HG02798 (cell line): ENCODE measurements around the gene ATP2B2.

Experiments
- ATAC-seq: cut with Tn5 transposase; IDR thresholded peaks from one replicate; pipeline ENCODE4 v1.9.1; 2021; ENCODE audit warnings: mild to moderate bottlenecking; ENCODE audit not compliant: unreplicated experiment, poor library complexity

The ATP2B2 gene

GRCh38 chr3:10455545-10455914, 49.9 kb downstream of the ATP2B2 start:
- no peak for ATAC-seq

- no peak for ATAC-seq
Measured at GRCh38 chr3:10454907-10455544, 50.4 kb downstream of the ATP2B2 start.

DNA sequence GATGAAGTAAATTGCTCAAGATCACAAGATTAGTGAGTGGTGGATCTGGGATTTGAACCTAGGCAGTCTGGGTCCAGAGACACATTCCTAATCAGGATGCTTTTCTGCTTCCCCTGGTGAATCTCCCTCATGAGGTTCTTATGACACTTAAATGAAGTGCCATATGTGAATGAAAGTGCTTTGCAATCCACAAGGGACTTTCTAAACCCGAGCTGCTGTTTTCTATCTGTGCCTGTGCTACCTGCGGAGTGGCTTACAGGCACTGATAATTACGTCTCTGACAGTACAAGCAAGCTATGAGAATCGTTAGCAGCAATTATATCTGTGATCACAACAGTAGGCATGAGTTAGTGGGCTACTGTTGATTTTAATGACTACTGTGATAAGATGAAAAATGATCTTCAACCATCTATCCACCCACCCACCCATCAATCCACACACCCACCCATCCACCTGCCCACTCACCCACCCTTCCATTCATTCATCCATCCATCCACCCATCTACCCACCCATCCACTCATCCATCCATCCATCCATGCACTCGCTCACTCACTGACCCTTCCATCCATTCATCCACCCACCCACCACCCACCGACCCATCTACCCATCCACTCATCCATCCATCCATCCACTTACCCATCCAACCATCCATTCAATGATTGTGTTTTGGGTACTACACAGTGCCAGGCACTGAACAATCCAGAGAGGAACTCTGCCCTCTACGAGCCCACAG, 51.8 kb downstream of the ATP2B2 start:
- ATAC-seq = no peak

GRCh38 chr3:10450494-10451440, 54.6 kb downstream of the ATP2B2 start:
- ATAC-seq = no peak

DNA sequence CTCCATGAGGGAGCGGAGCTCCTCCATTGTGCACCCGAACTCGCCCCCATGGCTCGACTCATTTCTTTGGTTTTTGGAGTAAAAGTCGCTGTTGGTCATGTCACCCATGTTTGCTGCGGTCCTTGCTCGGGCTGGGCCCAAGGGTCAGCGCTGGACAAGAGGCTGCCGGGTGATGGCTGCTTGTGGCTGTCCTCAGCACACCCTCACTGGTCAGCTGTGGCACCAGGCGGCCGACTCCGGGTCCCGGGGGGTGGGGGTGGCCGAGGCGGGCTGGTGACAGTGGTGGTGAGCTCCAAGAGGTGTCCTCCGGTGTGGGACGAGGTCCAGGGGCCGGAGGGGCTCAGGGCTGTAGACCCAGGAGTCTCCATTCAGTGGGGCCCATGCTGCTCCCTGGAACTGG, 56.0 kb downstream of the ATP2B2 start:
- no peak for ATAC-seq

DNA sequence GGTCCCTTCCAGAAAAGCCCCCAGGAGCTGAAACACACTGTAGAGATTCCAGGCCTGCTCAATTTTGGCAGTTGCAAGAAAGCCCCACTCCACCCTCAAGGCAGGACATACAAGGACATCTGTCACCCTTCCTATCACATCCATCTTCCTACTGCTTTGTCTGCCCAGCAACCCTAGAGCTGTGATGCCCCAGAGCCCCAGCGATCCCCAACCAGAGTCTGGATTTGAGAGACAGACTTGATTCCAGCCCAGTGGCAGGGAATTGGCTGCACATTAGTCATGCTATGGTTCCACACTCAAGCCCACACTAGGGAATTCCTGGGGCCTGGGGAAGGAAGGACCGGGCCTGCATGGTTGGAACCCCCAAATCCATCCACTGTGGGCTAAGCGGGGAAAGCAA, 56.8 kb downstream of the ATP2B2 start:
- ATAC-seq = no peak

GRCh38 chr3:10447527-10448260, 57.7 kb downstream of the ATP2B2 start:
- ATAC-seq = no peak

GRCh38 chr3:10447110-10447509, 58.3 kb downstream of the ATP2B2 start:
- no peak for ATAC-seq

DNA sequence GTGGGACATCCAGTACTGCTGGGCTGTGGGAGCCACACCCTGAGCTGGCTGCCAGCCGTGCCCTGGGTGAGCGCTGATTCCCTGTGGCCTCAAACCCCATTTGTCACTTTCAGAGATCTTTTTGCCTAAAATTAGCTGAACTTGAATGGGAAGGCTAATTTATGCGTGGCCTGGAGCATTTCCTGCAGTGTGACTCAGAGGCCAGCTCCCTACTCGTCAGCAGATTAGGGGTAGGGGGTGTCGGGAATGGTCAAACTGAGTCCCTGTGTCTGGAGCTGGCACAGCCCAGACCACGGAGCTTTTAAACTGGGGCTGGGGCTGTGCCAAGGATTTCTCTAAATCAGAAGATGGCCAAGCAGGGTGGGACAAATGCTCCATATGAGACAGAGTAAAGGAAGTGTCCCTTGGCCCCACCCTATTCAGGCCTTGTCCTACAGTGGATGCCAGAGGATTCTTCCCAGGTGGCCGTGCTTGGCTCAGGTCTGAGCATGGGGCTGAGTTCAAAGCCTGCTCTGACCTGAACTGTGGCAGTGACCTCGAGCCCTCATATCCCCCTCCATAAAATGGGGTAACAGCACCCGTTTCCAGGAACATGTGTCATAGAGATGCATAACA, 59.7 kb downstream of the ATP2B2 start:
- no peak for ATAC-seq

DNA sequence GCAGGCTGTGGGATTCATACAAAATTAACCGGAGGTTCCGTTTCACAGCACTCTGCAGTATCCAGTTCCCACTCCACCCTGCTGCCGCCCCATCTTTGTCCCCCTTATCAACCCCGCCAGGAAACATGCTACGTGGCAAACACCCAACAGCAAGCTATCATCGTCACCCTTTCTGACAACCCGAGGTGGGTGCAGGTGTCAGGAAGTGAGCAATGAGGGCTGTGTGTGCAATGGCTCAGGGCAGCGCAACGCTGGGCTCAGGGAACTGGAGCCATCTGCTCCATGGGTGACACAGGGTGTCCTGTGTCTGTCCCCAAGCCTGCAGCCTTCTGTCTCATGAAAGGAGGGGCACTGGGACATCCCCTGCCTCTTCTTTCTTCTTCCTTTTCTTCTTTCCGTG, 60.9 kb downstream of the ATP2B2 start:
- no peak for ATAC-seq

GRCh38 chr3:10444110-10444429, 61.3 kb downstream of the ATP2B2 start:
- no peak for ATAC-seq

DNA sequence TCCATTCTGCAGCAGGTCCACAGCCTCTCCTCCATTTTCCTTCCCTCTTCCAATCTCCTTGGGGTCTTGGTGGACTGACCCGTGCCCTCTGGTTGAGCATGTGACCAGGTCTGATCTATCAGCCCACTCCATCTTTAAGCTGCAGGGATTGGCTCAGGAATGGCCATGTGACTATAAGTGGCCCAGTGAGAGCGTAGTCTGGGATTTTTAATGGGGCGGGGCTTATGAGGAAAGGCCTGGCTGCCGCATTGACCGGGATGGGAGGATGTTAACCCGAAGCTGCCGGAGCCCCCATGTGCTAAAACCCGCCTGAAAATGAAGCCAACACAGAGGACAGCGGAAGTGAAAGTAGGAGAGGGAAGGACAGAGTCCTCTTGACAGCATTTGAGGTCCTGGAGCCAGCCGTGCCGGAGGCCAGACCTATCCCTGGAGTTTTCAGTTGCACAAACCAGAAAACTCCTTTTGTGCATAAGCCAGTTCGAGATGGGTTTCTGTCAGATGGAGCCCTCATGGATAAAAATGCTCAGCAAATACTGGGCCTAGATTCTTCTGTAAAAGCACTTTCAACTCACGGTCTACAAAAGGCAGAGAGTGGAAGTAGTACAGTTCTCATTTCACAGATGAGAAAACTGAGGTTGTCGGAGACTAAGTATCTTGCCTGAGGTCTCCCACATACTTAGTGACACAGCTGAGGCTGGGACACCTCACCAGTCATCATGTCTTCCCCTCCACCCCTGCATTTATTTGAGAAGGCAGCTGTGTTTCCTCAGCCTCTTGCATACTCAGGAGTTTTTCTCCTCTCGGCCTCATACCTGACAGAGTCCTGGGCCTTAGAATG, 61.9 kb downstream of the ATP2B2 start:
- no peak for ATAC-seq

DNA sequence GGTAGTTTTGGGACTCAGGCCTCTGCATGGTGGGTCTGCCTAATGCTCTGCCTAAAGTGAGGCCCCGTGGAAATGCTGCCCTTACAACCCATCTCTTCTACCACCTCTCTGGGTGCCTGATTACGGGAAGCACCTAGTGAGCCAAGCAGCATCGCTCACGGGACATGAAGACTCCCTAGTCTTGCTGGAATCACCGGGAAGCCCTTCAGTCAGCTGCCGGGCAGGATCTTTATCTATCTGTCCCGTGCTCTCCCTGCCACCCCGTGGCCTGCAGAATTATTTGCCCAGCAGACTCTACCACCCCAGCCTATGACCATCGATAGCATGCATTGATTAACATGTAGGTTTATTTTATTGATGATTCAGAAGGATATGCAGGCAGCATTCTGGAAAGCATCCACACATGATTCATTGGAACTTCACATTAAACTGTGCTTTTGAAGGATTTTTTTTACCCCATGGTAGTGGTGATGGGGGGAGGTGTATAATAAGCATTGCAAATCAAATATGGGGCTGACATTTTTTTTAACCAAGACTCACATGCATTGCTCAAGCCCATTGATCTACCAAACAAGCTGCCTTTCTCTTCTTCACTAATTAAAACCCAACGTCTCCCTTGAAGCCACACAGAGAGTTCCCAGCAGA, 63.1 kb downstream of the ATP2B2 start:
- ATAC-seq = no peak

DNA sequence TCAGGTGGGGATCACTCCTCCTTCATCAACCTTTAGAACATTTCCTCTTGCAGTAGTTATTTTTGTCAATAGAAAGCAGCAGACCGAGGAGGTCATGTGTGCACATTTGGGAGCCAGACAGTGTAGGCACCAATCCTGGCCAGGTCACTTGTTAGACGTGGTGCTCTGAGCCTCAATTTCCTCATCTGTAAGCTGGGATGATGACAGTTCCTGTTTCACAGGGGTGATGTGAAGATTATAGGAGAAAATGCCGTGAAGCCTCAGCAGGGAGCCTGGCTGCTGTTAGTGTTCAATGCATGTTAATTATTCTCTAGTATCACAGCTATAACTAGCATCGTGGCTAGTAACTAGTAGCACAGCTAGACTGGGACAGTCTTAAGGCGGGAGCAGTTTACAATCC, 64.7 kb downstream of the ATP2B2 start:
- ATAC-seq = no peak

DNA sequence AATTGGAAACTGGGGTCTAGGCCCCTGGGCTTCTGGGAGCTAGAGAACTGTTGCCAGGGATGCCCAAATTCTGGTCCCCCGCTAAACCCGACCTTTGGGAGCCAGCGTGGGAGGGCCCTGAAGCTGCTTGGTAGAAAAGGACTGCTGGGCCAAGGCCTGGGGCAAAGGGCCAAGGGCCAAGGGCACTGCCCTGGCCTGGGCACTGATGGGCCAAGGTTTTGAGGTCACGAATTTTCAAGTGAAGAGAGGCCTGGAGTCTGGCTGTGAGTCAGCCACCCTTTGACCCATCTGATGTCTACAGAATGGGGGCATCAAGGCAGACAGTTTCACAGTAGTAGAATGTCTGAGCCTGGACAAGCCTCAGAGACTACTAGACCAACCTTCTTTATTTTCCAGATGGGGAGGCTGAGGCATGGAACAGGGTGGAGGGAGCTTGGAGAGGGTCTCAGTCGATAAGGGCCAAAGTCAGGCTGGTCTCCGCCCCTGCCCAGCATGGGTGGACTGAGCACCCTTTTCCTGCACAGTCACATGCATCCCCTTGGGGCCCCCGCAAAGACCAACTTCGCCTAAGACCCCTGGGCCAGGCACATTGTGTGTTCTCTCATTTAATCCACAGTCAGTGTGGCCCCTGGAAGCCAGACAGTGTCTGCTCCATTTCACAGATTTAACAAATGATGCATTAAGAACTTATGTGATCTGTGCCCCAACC, 66.3 kb downstream of the ATP2B2 start:
- no peak for ATAC-seq

DNA sequence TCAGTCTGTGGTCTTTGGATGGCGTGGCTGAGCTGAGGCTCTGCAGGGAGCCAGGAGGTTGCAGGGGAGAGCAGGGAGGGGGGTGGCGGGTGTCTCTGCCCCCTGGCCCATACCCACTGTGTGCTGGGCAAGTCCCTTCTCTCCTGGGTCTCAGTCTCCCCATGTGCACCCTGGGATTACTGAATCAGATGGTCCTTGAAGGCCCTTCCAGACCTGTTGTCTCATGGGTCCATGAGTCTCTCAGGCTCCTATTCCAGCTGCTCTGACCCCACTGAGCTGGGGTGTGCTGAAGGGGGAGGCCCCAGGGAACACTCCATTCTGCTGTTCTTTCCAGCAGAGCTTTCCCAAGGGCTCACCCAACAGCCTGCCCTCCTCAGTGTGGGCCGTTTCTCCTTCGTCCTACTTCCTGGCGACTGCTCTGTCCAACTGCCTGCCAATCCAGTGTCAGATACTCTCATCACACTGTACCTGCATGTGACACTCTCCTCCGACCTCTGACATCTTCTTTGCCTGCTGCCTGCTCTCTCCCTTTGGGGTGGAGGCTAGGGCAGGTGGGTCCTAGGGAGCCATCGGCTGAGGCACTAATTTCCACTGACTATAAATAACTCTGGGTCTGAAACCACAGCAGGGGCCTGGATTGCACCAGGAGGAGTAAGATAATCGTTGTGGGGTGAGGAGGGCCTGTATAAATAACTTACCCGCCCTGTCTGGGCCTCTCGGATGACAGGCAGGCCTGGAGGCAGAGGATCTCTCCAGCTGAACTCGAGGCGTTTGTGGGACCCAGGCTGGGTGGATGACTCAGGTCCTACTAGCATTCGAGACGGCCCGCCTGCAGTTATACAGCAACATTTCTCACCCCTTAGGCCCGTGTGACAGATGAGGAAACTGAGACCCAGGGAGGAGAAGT, 67.1 kb downstream of the ATP2B2 start:
- no peak for ATAC-seq

- peak; percentile 63 for ATAC-seq
Measured at GRCh38 chr3:10437272-10437994, 68.0 kb downstream of the ATP2B2 start.
